Activated T-helper 1 cell treated with anti-CD3 and anti-CD28 coated beads, Interleukin-12 subunit alpha, Interleukin-12 subunit beta, Interleukin-2, Interleukin-4 antibody, amounts not matched to agents 30 ng/mL and 10 ng/mL and 1 ng/mL, durations not matched to agents 14 hours and 24 hours and 36 hours (primary cell): ENCODE measurements around the gene OSCP1. TPM values are rescaled to one million over a fixed set of nuclear protein-coding genes. Genes with fewer than 3 reads are reported as not detected.
A peak's percentile ranks its signal among the peaks of the same experiment; 100 is the strongest.

ENCODE experiments used
- DNase-seq: peaks from one replicate; pipeline ENCODE4 v3.0.0; 2021; ENCODE audit warnings: low spot score
- H3K27ac Mint-ChIP-seq: one replicate; pipeline ENCODE4 v1.8.0; 2021; ENCODE audit warnings: mild to moderate bottlenecking, mixed read lengths
- H3K27me3 Mint-ChIP-seq: one replicate; pipeline ENCODE4 v1.8.0; 2022; ENCODE audit warnings: mild to moderate bottlenecking, moderate library complexity, mixed read lengths; ENCODE audit not compliant: insufficient read depth
- H3K36me3 Mint-ChIP-seq: one replicate; pipeline ENCODE4 v1.8.0; 2021; ENCODE audit warnings: low read depth, mixed read lengths
- H3K4me1 Mint-ChIP-seq: one replicate; pipeline ENCODE4 v1.8.0; 2021; ENCODE audit warnings: low read depth, mixed read lengths
- H3K4me3 Mint-ChIP-seq: one replicate; pipeline ENCODE4 v1.8.0; 2021; ENCODE audit warnings: mild to moderate bottlenecking, moderate library complexity, mixed read lengths
- H3K9me3 Mint-ChIP-seq: one replicate; pipeline ENCODE4 v1.8.0; 2021; ENCODE audit warnings: mixed read lengths
- intact Hi-C: fragments of 100-400 bp; cut with micrococcal nuclease; formaldehyde crosslinking; loops from one replicate; pipeline ENCODE4 v1.15.1; 2024
- total RNA-seq: library from RNA; stranded (reverse); gene quantifications from 2 replicates; pipeline ENCODE4 v1.2.3, GENCODE V29; 2022

OSCP1 gene
- total RNA-seq, 1 donor from 2014 or later, result 0.96 TPM

DNA sequence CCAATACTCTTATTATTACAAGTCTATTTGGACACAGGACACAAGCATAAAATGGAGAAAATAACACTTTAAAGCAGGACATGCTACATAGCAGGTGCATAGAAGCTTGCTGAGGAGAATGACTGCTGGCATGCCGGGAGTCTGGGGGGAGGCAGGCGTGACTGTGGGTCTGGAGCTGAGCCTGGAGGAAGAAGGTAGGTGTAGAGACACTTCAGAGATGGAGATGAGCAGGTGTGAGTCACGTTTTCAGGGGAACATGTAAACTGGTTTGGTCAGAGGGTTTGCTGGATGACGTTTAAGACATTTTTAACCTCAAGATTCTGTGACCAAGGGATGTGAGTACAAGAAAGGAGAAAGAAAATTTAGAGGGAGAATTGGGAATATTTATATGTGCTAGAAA lies 24.5 kb downstream of the OSCP1 start:
- intact Hi-C loops, result no loop called here
- Mint-ChIP-seq H3K4me3 (no peak overlapping the region), H3K27me3 (peaks cover 6% of the 10 kb centered on the region), H3K27ac (no peak overlapping the region), H3K36me3 (no peaks in the 10 kb centered on the region), H3K4me1 (peaks cover 7% of the 10 kb centered on the region), H3K9me3 (no peaks in the 10 kb centered on the region)
- no peak for DNase-seq

DNA sequence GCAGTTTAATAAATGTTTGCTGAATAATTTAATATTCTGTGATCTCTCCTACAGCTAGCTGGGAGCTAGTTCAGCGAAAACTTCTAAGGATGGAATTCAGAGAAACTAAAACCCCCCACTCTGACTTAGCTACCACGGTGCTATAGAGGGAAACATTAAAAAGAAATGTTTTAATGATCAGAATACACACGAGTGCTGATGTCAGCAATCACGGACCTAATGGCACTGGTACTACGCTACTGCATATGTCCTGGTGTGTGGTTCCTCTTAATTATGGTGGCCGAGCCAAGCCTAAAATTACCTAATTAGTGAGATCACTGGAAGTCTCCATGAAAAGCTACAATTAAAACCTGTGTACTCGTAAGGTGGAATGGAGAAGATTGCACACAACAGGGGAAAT lies 28.6 kb downstream of the OSCP1 start:
- Mint-ChIP-seq H3K9me3 (no peaks in the 10 kb centered on the region), H3K27ac (no peak overlapping the region), H3K4me3 (no peak overlapping the region)

DNA sequence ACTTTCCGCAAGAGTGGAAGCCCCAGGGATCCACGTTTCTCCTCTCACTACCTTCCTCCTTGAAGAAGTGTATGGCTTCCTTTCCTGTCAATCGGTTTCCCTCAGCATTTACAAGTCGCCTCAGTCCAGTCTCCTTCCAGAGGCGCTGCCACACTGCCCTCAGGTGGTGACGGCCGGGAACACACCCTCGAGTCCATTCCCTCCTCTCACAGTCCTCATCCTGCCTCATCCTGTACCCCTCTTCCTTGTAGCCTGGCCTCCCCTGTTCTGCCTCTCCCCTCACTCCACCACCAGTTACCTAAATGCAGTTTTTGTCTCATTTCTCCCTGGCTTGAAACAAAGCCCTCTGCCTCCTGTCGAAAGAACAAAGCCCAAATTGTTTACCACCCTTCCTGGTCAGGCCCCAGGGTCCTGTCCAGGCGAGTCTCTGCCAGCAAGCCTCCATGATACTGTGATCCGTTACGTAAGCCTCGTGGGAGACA lies 29.4 kb downstream of the OSCP1 start:
- no peaks in the 10 kb centered on the region for H3K36me3 Mint-ChIP-seq
- H3K4me3 Mint-ChIP-seq, result no peak overlapping the region
- intact Hi-C loops, result loop anchor here (1.0 to 2.0 kb wide), 8 partner anchors 24 to 322 kb away; partner anchors contain the start of genes EVA1B, LSM10 and TRAPPC3
- peak overlapping the region; percentile 48 for H3K27ac Mint-ChIP-seq
- peaks cover 14% of the 10 kb centered on the region for H3K4me1 Mint-ChIP-seq
- H3K9me3 Mint-ChIP-seq, result no peaks in the 10 kb centered on the region
- peak; percentile 81 for DNase-seq
- H3K27me3 Mint-ChIP-seq, result peaks cover 2% of the 10 kb centered on the region

More for the DNA sequence above, 28.6 kb downstream of the OSCP1 start:
- peaks cover 14% of the 10 kb centered on the region for H3K4me1 Mint-ChIP-seq
- no peak for DNase-seq
- no peaks in the 10 kb centered on the region for H3K36me3 Mint-ChIP-seq
- peaks cover 2% of the 10 kb centered on the region for H3K27me3 Mint-ChIP-seq
- intact Hi-C loops, result loop anchor here (1.0 to 2.0 kb wide), 2 partner anchors 25 to 136 kb away; partner anchors contain the start of gene LSM10

DNA sequence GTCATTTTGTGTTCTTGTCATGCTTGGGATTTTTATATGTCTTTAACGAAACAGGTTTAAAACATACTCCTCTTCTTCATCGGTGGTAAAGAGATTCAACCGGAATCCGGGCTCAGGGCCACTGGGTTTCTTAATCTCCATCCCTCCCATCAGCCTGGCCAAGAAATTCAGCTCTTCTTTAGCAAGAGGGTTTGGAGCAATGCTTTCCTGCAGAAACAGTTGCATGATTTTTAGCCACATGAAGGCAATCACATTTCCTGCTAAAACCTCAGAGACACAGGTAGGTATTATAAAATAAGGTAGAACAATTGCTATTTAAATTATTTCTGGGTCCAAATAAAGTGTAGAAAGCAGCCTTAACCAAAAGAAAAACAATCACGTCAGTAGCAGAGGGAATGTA lies 29.8 kb downstream of the OSCP1 start:
- no peak overlapping the region for H3K4me3 Mint-ChIP-seq
- peak overlapping the region; percentile 48 for H3K27ac Mint-ChIP-seq
- DNase-seq, result no peak
- intact Hi-C loops, result loop anchor here (1.0 to 2.0 kb wide), 7 partner anchors 24 to 321 kb away; partner anchors contain the start of genes EVA1B, LSM10 and TRAPPC3
- H3K36me3 Mint-ChIP-seq, result no peaks in the 10 kb centered on the region
- H3K9me3 Mint-ChIP-seq, result no peaks in the 10 kb centered on the region
- H3K27me3 Mint-ChIP-seq, result peaks cover 2% of the 10 kb centered on the region
- H3K4me1 Mint-ChIP-seq, result peaks cover 14% of the 10 kb centered on the region

DNA sequence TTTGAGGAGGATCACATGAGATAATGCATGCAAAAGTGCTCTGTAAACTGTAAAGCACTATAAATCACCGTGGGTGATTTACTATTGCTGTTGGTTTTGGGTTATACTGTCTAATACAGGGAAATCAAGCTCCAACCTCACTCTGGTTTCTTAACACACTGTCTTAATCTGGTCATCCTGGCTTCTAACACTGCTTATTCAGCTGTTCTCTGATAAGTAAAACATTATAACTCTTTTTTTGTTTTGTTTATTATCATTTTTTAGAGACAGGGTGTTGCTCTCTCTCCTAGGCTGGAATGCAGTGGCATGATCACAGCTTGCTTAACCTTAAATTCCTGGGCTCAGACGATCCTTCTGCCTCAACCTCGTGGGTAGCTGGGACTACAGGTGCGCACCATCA lies 30.7 kb downstream of the OSCP1 start:
- Mint-ChIP-seq H3K4me1 (peaks cover 14% of the 10 kb centered on the region), H3K4me3 (no peak overlapping the region), H3K27me3 (peaks cover 2% of the 10 kb centered on the region), H3K36me3 (no peaks in the 10 kb centered on the region), H3K27ac (no peak overlapping the region), H3K9me3 (no peaks in the 10 kb centered on the region)
- intact Hi-C loops, result no loop called here
- no peak for DNase-seq

DNA sequence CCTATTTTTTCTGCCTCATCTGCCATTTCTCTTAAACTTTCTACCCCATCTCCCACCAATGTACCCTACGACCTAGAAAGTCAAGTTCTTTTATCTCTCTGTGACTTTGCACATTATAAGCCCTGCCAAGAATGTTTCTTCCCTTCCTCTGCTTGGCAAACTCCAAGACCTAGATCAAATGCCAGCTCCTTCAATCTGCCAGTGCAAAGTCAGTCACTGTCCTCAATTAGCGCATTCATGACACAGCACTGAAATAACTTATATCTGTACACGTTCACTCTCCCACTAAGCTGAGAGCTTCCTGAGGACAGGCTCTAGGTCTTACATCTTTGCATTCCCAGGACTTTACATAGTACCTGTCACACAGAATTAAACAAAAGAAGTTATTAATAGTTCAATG lies 31.1 kb downstream of the OSCP1 start:
- no peak for DNase-seq
- H3K27ac Mint-ChIP-seq, result no peak overlapping the region
- H3K4me3 Mint-ChIP-seq, result no peak overlapping the region
- no peaks in the 10 kb centered on the region for H3K9me3 Mint-ChIP-seq
- intact Hi-C loops, result no loop called here
- H3K4me1 Mint-ChIP-seq, result peaks cover 14% of the 10 kb centered on the region
- H3K36me3 Mint-ChIP-seq, result no peaks in the 10 kb centered on the region
- peaks cover 2% of the 10 kb centered on the region for H3K27me3 Mint-ChIP-seq

DNA sequence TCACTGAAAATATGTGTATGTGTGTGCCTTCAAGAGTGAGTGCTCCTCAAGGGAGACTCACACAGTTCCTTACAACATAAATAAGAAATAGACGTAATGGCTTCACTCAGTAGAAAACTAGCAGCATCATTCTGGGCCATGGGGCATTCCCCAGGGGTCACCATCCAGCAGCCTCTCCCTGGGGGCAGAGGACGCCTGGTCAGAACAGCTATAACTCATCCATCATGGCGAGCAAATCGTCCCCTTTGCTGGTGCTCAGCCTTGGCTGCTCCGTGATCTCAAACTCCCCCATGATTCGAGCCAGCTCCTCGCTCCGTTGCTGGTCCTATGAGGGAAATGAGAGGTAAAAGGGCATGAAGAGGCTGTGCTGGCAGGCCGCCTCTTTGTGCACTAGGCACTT lies 32.3 kb downstream of the OSCP1 start:
- intact Hi-C loops, result no loop called here
- no peak for DNase-seq
- Mint-ChIP-seq H3K36me3 (no peaks in the 10 kb centered on the region), H3K4me1 (peaks cover 15% of the 10 kb centered on the region), H3K4me3 (no peak overlapping the region), H3K27ac (no peak overlapping the region), H3K9me3 (no peaks in the 10 kb centered on the region), H3K27me3 (peaks cover 2% of the 10 kb centered on the region)

DNA sequence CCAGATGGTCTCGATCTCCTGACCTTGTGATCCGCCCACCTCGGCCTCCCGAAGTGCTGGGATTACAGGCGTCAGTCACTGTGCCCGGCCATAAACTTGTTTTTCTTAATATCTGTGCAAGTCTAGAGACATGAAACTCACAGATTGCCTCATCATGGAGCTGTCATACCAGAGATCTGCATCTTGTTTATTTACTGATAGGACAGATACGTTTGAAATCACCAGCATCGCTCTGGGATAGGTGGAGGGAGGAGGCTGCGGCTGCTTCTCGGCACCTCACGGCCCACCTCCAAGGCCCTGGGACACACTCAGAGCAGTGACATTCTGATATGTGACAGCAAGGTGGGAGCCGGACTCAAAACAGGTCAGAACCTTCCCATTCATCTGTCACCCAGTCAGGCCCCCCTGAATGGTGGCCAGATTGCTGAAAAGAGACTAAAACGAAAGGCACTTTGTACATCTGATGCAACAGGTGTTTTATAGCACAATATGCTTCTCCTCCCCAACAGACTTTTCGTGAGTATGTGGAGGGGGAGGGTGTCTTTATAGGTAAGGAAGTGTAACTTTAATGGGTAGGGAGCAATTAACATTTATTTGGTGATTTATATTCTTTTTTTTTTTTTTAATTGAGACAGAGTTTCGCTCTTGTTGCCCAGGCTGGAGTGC lies 34.5 kb downstream of the OSCP1 start:
- intact Hi-C loops, result no loop called here
- H3K9me3 Mint-ChIP-seq, result peaks cover 8% of the 10 kb centered on the region
- H3K36me3 Mint-ChIP-seq, result peaks cover 7% of the 10 kb centered on the region
- H3K4me3 Mint-ChIP-seq, result no peak overlapping the region
- peaks cover under 1% of the 10 kb centered on the region for H3K27me3 Mint-ChIP-seq
- no peak overlapping the region for H3K27ac Mint-ChIP-seq
- DNase-seq, result no peak
- H3K4me1 Mint-ChIP-seq, result peaks cover 26% of the 10 kb centered on the region

DNA sequence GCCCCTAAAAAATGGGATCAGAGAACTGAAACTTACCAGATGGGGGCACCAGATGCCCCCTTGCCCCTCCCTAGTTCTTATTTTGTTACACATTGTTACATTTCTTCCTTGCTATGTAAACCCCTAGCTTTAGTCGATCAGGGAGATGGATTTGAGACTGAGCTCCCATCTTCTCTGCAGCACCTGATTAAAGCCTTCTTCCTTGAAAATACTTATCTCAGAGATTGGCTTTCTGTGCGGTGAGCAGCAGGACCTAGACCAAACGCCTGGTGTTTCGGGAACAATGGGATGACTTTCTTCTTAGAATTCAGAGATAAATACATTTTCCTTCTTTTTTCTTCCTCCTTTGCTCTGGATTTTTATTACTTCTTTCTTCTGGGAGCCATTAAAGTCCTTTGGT lies 35.9 kb downstream of the OSCP1 start:
- intact Hi-C loops, result no loop called here
- Mint-ChIP-seq H3K4me3 (no peak overlapping the region), H3K9me3 (peaks cover 13% of the 10 kb centered on the region), H3K36me3 (peaks cover 7% of the 10 kb centered on the region), H3K4me1 (peaks cover 19% of the 10 kb centered on the region), H3K27me3 (no peaks in the 10 kb centered on the region), H3K27ac (no peak overlapping the region)
- DNase-seq, result no peak

DNA sequence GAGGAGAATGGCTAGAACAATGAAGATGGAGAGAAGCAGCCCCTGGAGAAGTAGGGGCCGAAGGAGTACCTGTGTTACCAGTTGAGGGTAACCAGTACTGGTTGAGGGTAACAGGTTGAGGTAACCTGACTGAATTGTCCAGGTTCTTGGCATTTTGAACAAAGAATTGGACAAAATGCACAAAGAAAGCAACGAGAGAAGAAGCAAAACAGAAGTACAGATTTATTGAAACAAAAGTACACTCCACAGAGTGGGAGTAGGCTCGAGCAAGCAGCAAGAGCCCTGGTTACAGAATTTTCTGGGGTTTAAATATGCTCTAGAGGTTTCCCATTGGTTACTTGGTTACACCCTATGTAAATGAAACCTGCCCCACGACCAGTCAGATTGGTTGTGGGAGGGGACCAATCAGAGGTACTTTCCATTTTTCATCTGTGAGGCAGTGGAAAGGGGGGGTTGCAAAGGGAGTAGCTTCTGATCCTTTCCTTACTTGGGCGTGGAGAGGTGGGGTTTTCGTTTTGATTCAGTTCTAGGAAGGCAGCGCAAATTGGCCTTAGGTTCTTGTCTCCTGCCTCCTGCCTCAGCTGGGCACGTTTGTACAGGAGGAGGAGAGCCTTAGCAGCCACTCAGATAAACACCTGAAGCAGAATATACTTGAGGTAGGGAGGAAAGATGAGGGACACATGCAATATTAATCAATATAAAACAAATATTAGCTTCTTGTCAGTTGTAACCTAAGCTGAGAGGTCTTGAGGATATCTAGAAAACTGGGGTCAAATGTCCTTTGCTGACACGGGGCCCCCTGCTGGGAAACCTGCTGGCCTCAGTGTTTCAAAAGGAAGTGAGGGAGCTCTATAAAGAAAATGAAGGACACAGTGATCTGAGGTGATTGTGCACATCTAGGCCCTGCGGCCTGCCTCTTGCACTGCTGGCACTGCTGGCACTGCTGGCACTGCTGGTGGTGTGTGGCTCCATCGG lies 38.3 kb downstream of the OSCP1 start:
- peak; percentile 63 for DNase-seq
- Mint-ChIP-seq H3K4me1 (peaks cover 19% of the 10 kb centered on the region), H3K36me3 (peaks cover 7% of the 10 kb centered on the region), H3K27me3 (peaks cover under 1% of the 10 kb centered on the region), H3K9me3 (peaks cover 13% of the 10 kb centered on the region), H3K4me3 (peak overlapping the region; percentile 43), H3K27ac (peak overlapping the region; percentile 84)
- intact Hi-C loops, result loop anchor here (1.0 to 2.0 kb wide), 2 partner anchors 15 to 26 kb away; partner anchors contain the start of gene LSM10

DNA sequence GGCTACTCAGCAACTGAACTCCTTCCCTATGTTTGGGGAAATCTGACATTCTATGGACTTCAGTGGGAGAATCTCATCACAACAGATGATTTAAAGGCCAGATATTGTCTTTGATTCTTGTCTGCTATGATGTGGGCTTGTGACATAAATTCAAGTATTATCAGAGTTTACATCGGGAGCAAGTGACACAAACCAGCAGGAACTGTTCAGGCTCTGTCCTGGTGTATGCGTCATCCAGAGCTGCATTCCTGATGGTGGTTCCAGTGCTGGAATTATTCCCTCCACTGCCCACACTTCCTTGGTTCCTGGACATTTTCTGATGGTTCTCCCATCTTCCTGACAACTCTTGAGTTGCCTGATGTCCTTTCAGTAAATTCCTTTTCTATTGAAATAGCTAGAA lies 41.8 kb downstream of the OSCP1 start:
- intact Hi-C loops, result no loop called here
- no peak overlapping the region for H3K4me3 Mint-ChIP-seq
- peaks cover 10% of the 10 kb centered on the region for H3K27me3 Mint-ChIP-seq
- peaks cover 7% of the 10 kb centered on the region for H3K36me3 Mint-ChIP-seq
- H3K27ac Mint-ChIP-seq, result no peak overlapping the region
- DNase-seq, result no peak
- H3K9me3 Mint-ChIP-seq, result peaks cover 13% of the 10 kb centered on the region
- peaks cover 19% of the 10 kb centered on the region for H3K4me1 Mint-ChIP-seq

DNA sequence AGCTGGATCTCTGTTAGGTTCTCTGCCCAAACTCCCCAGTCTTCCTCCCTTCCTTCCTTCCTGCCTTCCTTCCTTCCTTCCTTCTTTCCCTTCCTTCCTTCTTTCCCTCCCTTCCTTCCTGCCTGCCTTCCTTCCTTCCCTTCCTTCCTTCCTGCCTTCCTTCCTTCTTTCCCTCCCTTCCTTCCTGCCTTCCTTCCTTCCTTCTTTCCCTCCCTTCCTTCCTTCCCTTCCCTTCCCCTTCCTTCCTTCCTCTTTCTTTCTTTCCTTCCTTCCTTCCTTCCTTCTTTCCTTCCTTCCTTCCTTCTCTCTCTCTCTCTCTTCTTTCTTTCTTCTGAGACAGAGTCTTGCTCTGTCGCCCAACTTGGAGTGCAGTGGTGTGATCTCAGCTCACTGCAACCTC lies 43.8 kb downstream of the OSCP1 start:
- H3K4me3 Mint-ChIP-seq, result no peak overlapping the region
- DNase-seq, result no peak
- H3K27ac Mint-ChIP-seq, result no peak overlapping the region
- H3K36me3 Mint-ChIP-seq, result peaks cover 5% of the 10 kb centered on the region
- H3K27me3 Mint-ChIP-seq, result peaks cover 10% of the 10 kb centered on the region
- H3K4me1 Mint-ChIP-seq, result peaks cover 3% of the 10 kb centered on the region
- peaks cover 10% of the 10 kb centered on the region for H3K9me3 Mint-ChIP-seq
- intact Hi-C loops, result no loop called here

DNA sequence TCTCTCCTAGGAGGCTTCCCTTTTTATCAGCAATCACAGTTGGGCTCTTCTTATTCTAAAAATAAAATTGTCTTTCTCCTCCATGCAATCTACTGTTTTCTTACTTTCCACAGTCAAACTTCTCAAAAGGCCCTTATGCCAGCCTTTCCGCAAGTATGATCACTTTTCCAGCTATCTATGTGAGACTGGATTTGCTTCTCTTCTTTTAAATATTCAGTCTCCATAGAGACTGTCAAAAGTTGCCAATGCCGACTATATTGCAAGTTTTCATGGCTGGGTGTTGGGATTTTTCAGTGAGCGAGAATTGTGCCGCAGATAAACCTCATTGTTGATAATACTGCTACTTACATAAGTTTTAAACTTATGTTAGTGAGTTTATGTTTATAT lies 47.8 kb downstream of the OSCP1 start:
- no peaks in the 10 kb centered on the region for H3K9me3 Mint-ChIP-seq
- H3K4me1 Mint-ChIP-seq, result peaks cover 13% of the 10 kb centered on the region
- H3K27me3 Mint-ChIP-seq, result peaks cover 10% of the 10 kb centered on the region
- peaks cover 5% of the 10 kb centered on the region for H3K36me3 Mint-ChIP-seq
- no peak for DNase-seq
- H3K4me3 Mint-ChIP-seq, result no peak overlapping the region
- intact Hi-C loops, result no loop called here
- no peak overlapping the region for H3K27ac Mint-ChIP-seq
